Left lung (tissue), 10 donors: ENCODE data around the gene DERL3. TPM values are rescaled to one million over a fixed set of nuclear protein-coding genes. Genes with fewer than 3 reads are reported as not detected.

ENCODE experiments used
- ATAC-seq: fragments of 200-7000 bp; cut with Tn5 transposase; one replicate; pipeline ENCODE4 v1.9.1; 2020; ENCODE audit warnings: moderate library complexity
- DNase-seq, 4 donors: peaks; one replicate each; pipeline ENCODE4 v3.0.0-alpha.2; 2013 to 2020
- H3K27ac ChIP-seq, 2 donors: fragments of 200-600 bp; sonication (generic) in 1 of 2; one replicate each; pipeline versions ENCODE4 v1.5.0 to v1.8.0; 2020 to 2021
- H3K27me3 ChIP-seq, 2 donors: fragments of 200-600 bp; sonication (generic) in 1 of 2; one replicate each; pipeline versions ENCODE4 v1.5.0 to v1.8.0; 2020 to 2021
- H3K36me3 ChIP-seq, 2 donors: fragments of 200-600 bp; sonication (generic) in 1 of 2; one replicate each; pipeline versions ENCODE4 v1.5.0 to v1.8.0; 2020 to 2021
- H3K4me1 ChIP-seq, 2 donors: fragments of 200-600 bp; one replicate each; pipeline ENCODE4 v1.8.0; 2021
- H3K4me3 ChIP-seq, 2 donors: fragments of 200-600 bp; sonication (generic) in 1 of 2; one replicate each; pipeline versions ENCODE4 v1.5.0 to v1.8.0; 2020 to 2021; ENCODE audit warnings: mild to moderate bottlenecking in 1 of 2
- H3K9me3 ChIP-seq, 2 donors: fragments of 200-600 bp; sonication (generic) in 1 of 2; one replicate each; pipeline versions ENCODE4 v1.5.0 to v1.8.0; 2020 to 2021
- intact Hi-C, 2 donors: fragments of 100-400 bp; cut with DNase I; formaldehyde crosslinking; loops; one replicate each; pipeline versions ENCODE4 v1.11.2 to v1.14.2; 2022
- polyA plus RNA-seq, 6 donors: library from polyadenylated mRNA; unstranded; fragments of 120-200 nt; gene quantifications; one replicate each; pipeline ENCODE4 v1.2.1, GENCODE V29; 2013; ENCODE audit not compliant: insufficient read length in 6 of 6
- total RNA-seq, 2 donors: library from RNA; stranded (reverse); fragmentation: NEBNext Ultra II Directional; extraction: Animal tissue kit (Norgen Biotek cat#: 25700); gene quantifications; one replicate each; pipeline ENCODE4 v1.2.1, GENCODE V29; 2021
- TF ChIP-seq, protein P1 (sequence below), 2 donors: fragments of 200-600 bp; sonication (generic) in 1 of 2; IDR thresholded peaks; one replicate each; pipeline versions ENCODE4 v1.5.0 to v1.8.0; 2021; ENCODE audit warnings: antibody characterized with exemption in 2 of 2
- donor health status: DM: no; HTN: yes; CAD: no.
- donor health status: DM: no; HTN: no; CAD: no.

DERL3 gene
- total and polyA plus RNA-seq, 8 donors: 2.4 to 9.4 (median 4.3) TPM

DNA sequence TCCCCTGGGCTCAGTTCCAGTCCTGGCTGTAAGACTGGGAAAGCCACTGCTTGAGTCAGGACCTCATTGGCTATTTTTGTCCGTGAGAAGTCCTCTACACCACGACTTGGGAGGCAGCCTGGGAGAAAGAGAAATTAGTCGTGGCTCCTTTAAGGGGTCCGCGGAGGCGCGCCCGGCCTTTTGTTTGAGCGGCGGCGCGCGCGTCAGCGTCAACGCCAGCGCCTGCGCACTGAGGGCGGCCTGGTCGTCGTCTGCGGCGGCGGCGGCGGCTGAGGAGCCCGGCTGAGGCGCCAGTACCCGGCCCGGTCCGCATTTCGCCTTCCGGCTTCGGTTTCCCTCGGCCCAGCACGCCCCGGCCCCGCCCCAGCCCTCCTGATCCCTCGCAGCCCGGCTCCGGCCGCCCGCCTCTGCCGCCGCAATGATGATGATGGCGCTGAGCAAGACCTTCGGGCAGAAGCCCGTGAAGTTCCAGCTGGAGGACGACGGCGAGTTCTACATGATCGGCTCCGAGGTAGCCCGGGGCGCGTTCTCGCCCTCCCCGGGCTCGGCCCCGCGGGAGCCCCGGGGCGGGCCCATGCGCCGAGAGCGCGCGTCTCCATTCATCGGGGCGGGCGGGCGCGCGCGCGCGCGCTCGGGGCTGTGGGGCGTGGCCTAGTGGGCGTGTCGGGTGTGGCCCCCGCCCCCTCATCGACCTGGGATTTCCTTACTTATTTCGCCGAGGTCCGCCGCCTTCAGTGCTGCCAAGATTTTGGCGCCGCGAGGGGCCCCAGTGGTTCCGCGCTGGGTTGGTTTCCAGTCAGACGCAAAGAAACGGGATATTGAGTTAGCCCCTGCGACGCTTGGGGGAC is 51.8 kb downstream of the DERL3 start, which contains the start of gene SMARCB1:
TSS of gene SMARCB1 (plus strand) at position 215 of the 848 bp plus-strand sequence. CDS start at position 419, 204 bp downstream.
- H3K36me3 ChIP-seq: peaks cover 0 to 7% of the 10 kb centered on the region in 2 donors
- no peaks in the 10 kb centered on the region for H3K9me3 ChIP-seq
- intact Hi-C loops: loop anchor here in 1 of 2 donors (10.0 kb wide), 1 partner anchor 48 kb away; the partner anchor contains the start of gene DERL3
- peak within 1 kb of the TSS; percentile 84 to 93 for H3K4me3 ChIP-seq
- ATAC-seq: peak; percentile 99
- TF ChIP-seq, protein P1, sequence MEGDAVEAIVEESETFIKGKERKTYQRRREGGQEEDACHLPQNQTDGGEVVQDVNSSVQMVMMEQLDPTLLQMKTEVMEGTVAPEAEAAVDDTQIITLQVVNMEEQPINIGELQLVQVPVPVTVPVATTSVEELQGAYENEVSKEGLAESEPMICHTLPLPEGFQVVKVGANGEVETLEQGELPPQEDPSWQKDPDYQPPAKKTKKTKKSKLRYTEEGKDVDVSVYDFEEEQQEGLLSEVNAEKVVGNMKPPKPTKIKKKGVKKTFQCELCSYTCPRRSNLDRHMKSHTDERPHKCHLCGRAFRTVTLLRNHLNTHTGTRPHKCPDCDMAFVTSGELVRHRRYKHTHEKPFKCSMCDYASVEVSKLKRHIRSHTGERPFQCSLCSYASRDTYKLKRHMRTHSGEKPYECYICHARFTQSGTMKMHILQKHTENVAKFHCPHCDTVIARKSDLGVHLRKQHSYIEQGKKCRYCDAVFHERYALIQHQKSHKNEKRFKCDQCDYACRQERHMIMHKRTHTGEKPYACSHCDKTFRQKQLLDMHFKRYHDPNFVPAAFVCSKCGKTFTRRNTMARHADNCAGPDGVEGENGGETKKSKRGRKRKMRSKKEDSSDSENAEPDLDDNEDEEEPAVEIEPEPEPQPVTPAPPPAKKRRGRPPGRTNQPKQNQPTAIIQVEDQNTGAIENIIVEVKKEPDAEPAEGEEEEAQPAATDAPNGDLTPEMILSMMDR (IDR thresholded peaks at IDR 0.05): no peak
- H3K4me1 ChIP-seq: peaks cover 8 to 34% of the 10 kb centered on the region in 2 donors
- peak within 1 kb of the TSS; percentile 99 to 100 for H3K27ac ChIP-seq
- H3K27me3 ChIP-seq: no peaks in the 10 kb centered on the region
- peak; percentile 88 to 96 (median 91) for DNase-seq

DNA sequence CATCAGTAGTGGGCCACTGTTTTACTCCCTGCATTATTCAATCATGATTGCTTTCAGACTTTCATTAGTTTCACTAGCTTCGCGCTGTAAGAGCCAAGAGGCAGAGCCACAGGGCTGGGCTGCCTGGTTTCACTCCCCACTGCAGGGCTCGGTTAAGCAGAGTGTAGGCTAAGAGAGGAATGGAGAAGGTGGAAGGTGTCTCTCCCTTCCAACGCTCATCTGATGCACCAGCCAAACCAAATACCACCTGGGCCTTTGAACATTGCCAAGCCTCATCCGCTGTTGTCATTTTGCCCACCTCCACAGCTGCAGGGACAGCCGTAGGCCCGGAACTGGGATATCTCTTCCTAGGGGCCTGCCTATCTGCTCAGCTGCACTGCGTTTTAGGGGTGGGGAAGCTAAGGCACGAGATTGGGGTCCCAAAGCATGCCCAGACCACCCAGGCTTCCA is 52.5 kb downstream of the DERL3 start:
- no peak for ATAC-seq
- no peaks in the 10 kb centered on the region for H3K9me3 ChIP-seq
- no peaks in the 10 kb centered on the region for H3K36me3 ChIP-seq
- TF ChIP-seq, protein P1 (IDR thresholded peaks at IDR 0.05): no peak
- DNase-seq: no peak
- no peaks in the 10 kb centered on the region for H3K27me3 ChIP-seq
- peak overlapping the region; percentile 84 to 93 for H3K4me3 ChIP-seq
- H3K27ac ChIP-seq: peak overlapping the region; percentile 99 to 100
- peaks cover 8 to 34% of the 10 kb centered on the region in 2 donors for H3K4me1 ChIP-seq
- intact Hi-C loops: loop anchor here in 1 of 2 donors (10.0 kb wide), 1 partner anchor 49 kb away; the partner anchor contains the start of gene DERL3

Other genes with a start within 250 kb of the DERL3 start
- under 1 TPM; 0.70 to 0.99 TPM for gene DRICH1, start 206.7 kb downstream of the DERL3 start, total RNA-seq
- 1 to 10 TPM; 1.8 to 5.8 (median 3.2) TPM for gene DRICH1, start 206.7 kb downstream of the DERL3 start, polyA plus RNA-seq
- gene RGL4, start 148.0 kb downstream of the DERL3 start, total RNA-seq: 1 to 10 TPM in 1 of 2 donors, under 1 TPM in 1; 0.15 to 4.6 TPM
- 1 to 10 TPM; 3.8 to 5.8 (median 4.4) TPM for gene RGL4, start 148.0 kb downstream of the DERL3 start, polyA plus RNA-seq
- gene ZNF70, start 87.9 kb downstream of the DERL3 start, total RNA-seq: 1 to 10 TPM; 5.9 to 6.0 TPM
- 10 to 100 TPM in 3 of 6 donors, 1 to 10 TPM in 3; 8.4 to 10.7 (median 9.9) TPM for gene ZNF70, start 87.9 kb downstream of the DERL3 start, polyA plus RNA-seq
- gene VPREB3, start 84.6 kb downstream of the DERL3 start, total RNA-seq: not detected
- gene VPREB3, start 84.6 kb downstream of the DERL3 start, polyA plus RNA-seq: 1 to 10 TPM in 1 of 6 donors, under 1 TPM in 4, not detected in 1; 0.34 to 1.4 (median 0.87) TPM
- 1 to 10 TPM in 1 of 2 donors, under 1 TPM in 1; 0.58 to 3.1 TPM for gene C22orf15, start 76.0 kb downstream of the DERL3 start, total RNA-seq
- gene C22orf15, start 76.0 kb downstream of the DERL3 start, polyA plus RNA-seq: 1 to 10 TPM; 3.1 to 7.8 (median 5.4) TPM
- 100 to 1,000 TPM in 1 of 2 donors, 10 to 100 TPM in 1; 73.0 to 128 TPM for gene CHCHD10, start 71.0 kb downstream of the DERL3 start, total RNA-seq
- gene CHCHD10, start 71.0 kb downstream of the DERL3 start, polyA plus RNA-seq: 10 to 100 TPM; 19.0 to 41.2 (median 24.0) TPM
- gene MMP11, start 66.2 kb downstream of the DERL3 start, total RNA-seq: 1 to 10 TPM; 1.2 to 5.3 TPM
- 10 to 100 TPM in 3 of 6 donors, 1 to 10 TPM in 3; 8.1 to 10.7 (median 9.8) TPM for gene MMP11, start 66.2 kb downstream of the DERL3 start, polyA plus RNA-seq
- gene SMARCB1, start 52.0 kb downstream of the DERL3 start, total RNA-seq: 10 to 100 TPM; 52.4 to 80.5 TPM
- gene SMARCB1, start 52.0 kb downstream of the DERL3 start, polyA plus RNA-seq: 100 to 1,000 TPM; 134 to 166 (median 144) TPM
- 10 to 100 TPM in 1 of 2 donors, 1 to 10 TPM in 1; 9.9 to 15.4 TPM for gene SLC2A11, start 18.9 kb upstream of the DERL3 start, total RNA-seq
- gene SLC2A11, start 18.9 kb upstream of the DERL3 start, polyA plus RNA-seq: 10 to 100 TPM; 14.6 to 26.7 (median 21.5) TPM
- 100 to 1,000 TPM; 361 to 467 TPM for gene MIF, start 55.4 kb upstream of the DERL3 start, total RNA-seq
- 100 to 1,000 TPM; 139 to 276 (median 170) TPM for gene MIF, start 55.4 kb upstream of the DERL3 start, polyA plus RNA-seq
- gene GSTT2B, start 122.2 kb upstream of the DERL3 start, total RNA-seq: 10 to 100 TPM in 1 of 2 donors, 1 to 10 TPM in 1; 1.3 to 33.7 TPM
- gene GSTT2B, start 122.2 kb upstream of the DERL3 start, polyA plus RNA-seq: 10 to 100 TPM in 3 of 6 donors, 1 to 10 TPM in 3; 7.6 to 21.8 (median 10.3) TPM
- gene DDTL, start 127.9 kb upstream of the DERL3 start, total RNA-seq: 1 to 10 TPM in 1 of 2 donors, not detected in 1; 2.4 TPM
- 10 to 100 TPM in 2 of 6 donors, 1 to 10 TPM in 4; 8.8 to 12.3 (median 9.3) TPM for gene DDTL, start 127.9 kb upstream of the DERL3 start, polyA plus RNA-seq
- gene DDT, start 135.4 kb upstream of the DERL3 start, total RNA-seq: 100 to 1,000 TPM; 104 to 132 TPM
- 10 to 100 TPM; 52.5 to 71.4 (median 61.9) TPM for gene DDT, start 135.4 kb upstream of the DERL3 start, polyA plus RNA-seq
- gene GSTT2, start 141.1 kb upstream of the DERL3 start, total RNA-seq: under 1 TPM in 1 of 2 donors, not detected in 1; 0.55 TPM
- 1 to 10 TPM in 4 of 6 donors, under 1 TPM in 2; 0.27 to 2.6 (median 1.2) TPM for gene GSTT2, start 141.1 kb upstream of the DERL3 start, polyA plus RNA-seq
- not detected for gene GSTT4, start 166.4 kb upstream of the DERL3 start, total RNA-seq
- gene GSTT4, start 166.4 kb upstream of the DERL3 start, polyA plus RNA-seq: under 1 TPM in 1 of 6 donors, not detected in 5; 0.07 TPM
- 100 to 1,000 TPM in 1 of 2 donors, 10 to 100 TPM in 1; 76.9 to 125 TPM for gene CABIN1, start 172.3 kb upstream of the DERL3 start, total RNA-seq
- 100 to 1,000 TPM in 3 of 6 donors, 10 to 100 TPM in 3; 72.9 to 134 (median 97.6) TPM for gene CABIN1, start 172.3 kb upstream of the DERL3 start, polyA plus RNA-seq